Astrocyte of the spinal cord (primary cell): ENCODE measurements around the gene LGR6.

ENCODE experiments used
- DNase-seq: peaks from one replicate; pipeline ENCODE4 v3.0.0; 2011; ENCODE audit warnings: low read depth, low spot score
- H3K4me3 ChIP-seq: 2 replicates; pipeline ENCODE4 v1.5.1; 2011; ENCODE audit warnings: low read depth, mild to moderate bottlenecking, low read length, moderate library complexity
- in situ Hi-C: cut with HindIII; loops from 2 replicates; pipeline ENCODE4 v1.10.0; 2017; ENCODE audit warnings: low sequenced_read_pairs
- TF ChIP-seq, protein P1 (sequence below): IDR thresholded peaks from 2 replicates; pipeline ENCODE4 v1.5.1; 2012; ENCODE audit warnings: low read depth, mild to moderate bottlenecking, low read length, inconsistent platforms

LGR6 gene

GRCh38 chr1:202148391-202148790, 45.2 kb upstream of the LGR6 start:
- H3K4me3 ChIP-seq, result no peak overlapping the region
- no peak for DNase-seq
- TF ChIP-seq, protein P1, sequence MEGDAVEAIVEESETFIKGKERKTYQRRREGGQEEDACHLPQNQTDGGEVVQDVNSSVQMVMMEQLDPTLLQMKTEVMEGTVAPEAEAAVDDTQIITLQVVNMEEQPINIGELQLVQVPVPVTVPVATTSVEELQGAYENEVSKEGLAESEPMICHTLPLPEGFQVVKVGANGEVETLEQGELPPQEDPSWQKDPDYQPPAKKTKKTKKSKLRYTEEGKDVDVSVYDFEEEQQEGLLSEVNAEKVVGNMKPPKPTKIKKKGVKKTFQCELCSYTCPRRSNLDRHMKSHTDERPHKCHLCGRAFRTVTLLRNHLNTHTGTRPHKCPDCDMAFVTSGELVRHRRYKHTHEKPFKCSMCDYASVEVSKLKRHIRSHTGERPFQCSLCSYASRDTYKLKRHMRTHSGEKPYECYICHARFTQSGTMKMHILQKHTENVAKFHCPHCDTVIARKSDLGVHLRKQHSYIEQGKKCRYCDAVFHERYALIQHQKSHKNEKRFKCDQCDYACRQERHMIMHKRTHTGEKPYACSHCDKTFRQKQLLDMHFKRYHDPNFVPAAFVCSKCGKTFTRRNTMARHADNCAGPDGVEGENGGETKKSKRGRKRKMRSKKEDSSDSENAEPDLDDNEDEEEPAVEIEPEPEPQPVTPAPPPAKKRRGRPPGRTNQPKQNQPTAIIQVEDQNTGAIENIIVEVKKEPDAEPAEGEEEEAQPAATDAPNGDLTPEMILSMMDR, result no peak
- in situ Hi-C loops, result no loop called here

- no peak for DNase-seq
- TF ChIP-seq, protein P1, result no peak
- in situ Hi-C loops, result no loop called here
- no peak overlapping the region for H3K4me3 ChIP-seq
These were observed 44.0 kb upstream of the LGR6 start for GRCh38 chr1:202149566-202149965.

GRCh38 chr1:202150187-202150586, 43.4 kb upstream of the LGR6 start:
- in situ Hi-C loops, result no loop called here
- no peak overlapping the region for H3K4me3 ChIP-seq
- no peak for DNase-seq
- TF ChIP-seq, protein P1, result no peak

DNA sequence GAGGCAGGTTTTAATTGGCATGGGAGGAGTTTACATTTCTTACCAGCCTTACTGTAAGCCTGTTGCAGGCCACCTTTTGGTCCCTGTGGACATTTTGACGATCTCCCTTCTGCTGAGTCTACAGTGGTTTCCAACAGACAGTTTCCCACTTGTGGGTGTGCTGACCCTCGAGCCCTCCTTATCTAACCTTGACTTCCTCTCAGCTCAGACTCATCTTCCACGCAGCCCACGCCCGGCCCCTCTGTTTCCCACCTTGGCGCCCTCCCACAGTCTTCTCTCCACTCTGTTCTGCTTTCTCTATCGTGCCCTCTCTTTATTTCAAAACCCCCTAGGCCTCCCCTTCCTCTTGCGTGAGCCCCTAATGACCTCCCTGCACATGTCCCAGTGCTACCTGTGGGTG, 43.0 kb upstream of the LGR6 start:
- in situ Hi-C loops, result no loop called here
- TF ChIP-seq, protein P1, result no peak
- no peak overlapping the region for H3K4me3 ChIP-seq
- no peak for DNase-seq

GRCh38 chr1:202151045-202151444, 42.6 kb upstream of the LGR6 start:
- in situ Hi-C loops, result no loop called here
- TF ChIP-seq, protein P1, result no peak
- no peak overlapping the region for H3K4me3 ChIP-seq
- no peak for DNase-seq

GRCh38 chr1:202152399-202152798, 41.2 kb upstream of the LGR6 start:
- no peak for DNase-seq
- TF ChIP-seq, protein P1, result no peak
- in situ Hi-C loops, result no loop called here
- no peak overlapping the region for H3K4me3 ChIP-seq

- in situ Hi-C loops, result no loop called here
- DNase-seq, result no peak
- no peak overlapping the region for H3K4me3 ChIP-seq
- TF ChIP-seq, protein P1, result no peak
These were observed 40.3 kb upstream of the LGR6 start for GRCh38 chr1:202153284-202153683.
